IMR-90 (cell line): ENCODE data around the gene RAPGEFL1.

Experiments
- CEBPB ChIP-seq: IDR thresholded peaks from 2 replicates; pipeline ENCODE4 v1.6.1; 2012; ENCODE audit warnings: low read depth, low read length, improper control_type of control experiment
- CTCF ChIP-seq: conservative IDR thresholded peaks from 2 replicates; pipeline ENCODE4 v1.5.1; 2012; ENCODE audit warnings: mild to moderate bottlenecking, low read depth, low read length, improper control_type of control experiment
- ELK1 ChIP-seq: fragments of 150-350 bp; IDR thresholded peaks from 2 replicates; pipeline ENCODE4 v1.6.1; 2016; ENCODE audit warnings: low read depth, mild to moderate bottlenecking, low read length, moderate library complexity, borderline replicate concordance
- FOS ChIP-seq: fragments of 150-350 bp; IDR thresholded peaks from 2 replicates; pipeline ENCODE4 v1.6.1; 2016; ENCODE audit warnings: low read depth, low read length
- POLR2A ChIP-seq: IDR thresholded peaks from 2 replicates; pipeline ENCODE4 v1.6.1; 2012; ENCODE audit warnings: mild to moderate bottlenecking, low read depth, low read length
- RCOR1 ChIP-seq: IDR thresholded peaks from 2 replicates; pipeline ENCODE4 v1.6.1; 2012; ENCODE audit warnings: mild to moderate bottlenecking, low read length, improper control_type of control experiment; ENCODE audit not compliant: insufficient replicate concordance
- RFX5 ChIP-seq: IDR thresholded peaks from 2 replicates; pipeline ENCODE4 v1.8.0; 2012; ENCODE audit warnings: low read depth, mild to moderate bottlenecking, low read length, moderate library complexity

DNA sequence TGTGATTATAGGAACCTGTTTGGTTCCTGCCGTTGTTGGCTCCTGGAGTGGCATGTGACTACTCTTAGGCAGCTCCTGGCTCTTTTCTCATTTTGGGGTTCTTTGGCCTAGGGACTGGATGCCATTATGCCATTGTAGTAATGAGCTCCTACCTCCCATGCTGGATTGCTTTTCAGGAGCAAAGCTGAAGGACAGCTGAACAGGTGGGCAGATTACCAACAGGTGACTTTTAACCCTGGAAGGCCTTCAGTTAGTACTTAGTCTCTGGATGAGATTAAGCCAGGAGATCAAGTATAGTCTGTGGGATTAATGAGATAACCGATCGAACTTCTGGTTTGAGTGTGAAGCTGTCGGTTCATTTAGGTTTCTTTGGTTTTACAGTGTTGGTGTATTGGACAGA is 67.0 kb downstream of the RAPGEFL1 start:
- TF ChIP-seq CEBPB (no peak), POLR2A (no peak), CTCF (no peak), RFX5 (no peak), ELK1 (no peak), RCOR1 (no peak), FOS (no peak)
